GM11168 (cell line): ENCODE measurements around the gene BIK.
"Not testable (repeated sequence)": the region's sequence is repeated elsewhere in the genome, so short reads cannot be mapped to it uniquely, and the experiment has no call there.

Source experiments
- in situ Hi-C: fragments of 300-500 bp; cut with MboI; formaldehyde crosslinking; loops from one replicate; pipeline ENCODE4 v1.12.0; 2022; ENCODE audit warnings: low sequenced_read_pairs; ENCODE audit not compliant: unreplicated experiment

The BIK gene

DNA sequence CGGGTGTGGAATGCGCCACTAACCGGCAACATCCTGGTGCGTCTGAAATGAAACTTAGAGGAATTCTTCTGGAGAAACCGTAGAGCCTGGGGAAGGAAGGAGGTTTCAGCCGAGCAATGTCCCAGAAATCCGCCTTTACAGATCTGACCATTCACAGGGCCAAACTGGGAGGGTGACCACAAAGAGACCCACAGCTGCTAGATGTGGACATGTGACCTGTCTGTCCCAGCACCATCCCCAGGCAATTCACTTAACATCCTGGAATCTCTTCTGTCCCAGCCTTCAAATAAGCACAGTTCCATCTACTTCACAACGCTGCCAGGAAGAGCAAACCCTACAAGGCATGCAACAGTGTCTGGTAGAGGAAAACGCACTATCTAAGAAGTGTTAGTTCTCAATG lies 22.9 kb downstream of the BIK start:
- in situ Hi-C loops: no loop called here

DNA sequence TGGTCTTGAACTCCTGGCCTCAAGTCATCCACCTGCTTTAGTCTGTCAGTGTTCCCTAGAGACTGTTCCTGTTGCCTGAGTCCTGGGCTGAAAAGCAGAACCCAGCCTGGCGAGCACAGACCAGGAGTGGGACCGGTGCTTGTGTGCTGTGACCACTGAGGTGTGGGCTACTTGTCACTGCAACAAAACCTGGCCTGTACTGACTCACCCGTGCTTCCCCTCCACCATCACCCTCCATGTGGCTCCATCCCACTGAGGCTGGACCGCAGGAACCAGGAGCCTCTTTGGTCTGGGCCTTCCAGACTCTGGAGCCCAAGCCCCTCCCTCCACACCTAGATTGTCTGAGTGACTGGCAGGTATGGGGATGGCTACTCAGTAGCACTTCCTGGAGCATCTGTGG lies 24.0 kb downstream of the BIK start:
- in situ Hi-C loops: no loop called here

DNA sequence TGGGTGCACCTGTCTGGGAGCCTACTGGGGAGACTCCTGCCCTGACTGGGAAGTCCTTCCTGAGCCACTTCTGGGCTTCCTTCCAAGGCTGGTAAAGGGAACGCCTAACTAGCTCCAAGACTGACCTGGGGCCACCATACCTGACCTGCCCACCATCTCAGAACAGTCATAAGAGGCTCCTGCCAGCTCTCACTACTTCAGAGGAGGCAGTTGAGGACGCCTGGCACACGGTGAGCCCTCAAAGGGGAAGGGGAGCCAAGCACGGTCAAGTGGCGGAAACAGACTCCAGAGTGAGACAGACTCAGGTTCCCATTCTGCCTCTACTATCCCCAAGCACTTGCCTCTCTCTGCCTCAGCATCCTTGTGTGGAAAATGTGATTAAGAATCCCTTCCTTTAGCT lies 25.0 kb downstream of the BIK start:
- in situ Hi-C loops: no loop called here

DNA sequence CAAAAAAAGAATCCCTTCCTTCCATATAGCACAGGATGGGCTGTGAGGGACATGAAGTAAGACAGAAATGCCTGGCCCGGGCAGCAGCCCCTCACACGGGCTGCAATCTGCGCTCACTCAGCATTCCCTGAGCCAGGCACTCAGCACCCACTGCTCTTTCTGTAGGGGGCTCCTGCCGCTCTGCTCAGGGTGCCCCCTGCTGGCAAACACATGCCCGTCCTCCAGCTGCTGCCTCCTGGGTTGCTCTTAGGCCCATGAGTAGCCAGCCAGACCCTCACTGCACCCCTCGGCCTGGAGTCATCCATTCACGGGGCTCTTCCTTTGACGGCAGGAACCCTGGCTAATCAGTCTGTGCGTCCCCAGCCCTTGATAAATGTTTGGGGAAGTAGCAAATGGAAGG lies 25.7 kb downstream of the BIK start:
- in situ Hi-C loops: no loop called here

DNA sequence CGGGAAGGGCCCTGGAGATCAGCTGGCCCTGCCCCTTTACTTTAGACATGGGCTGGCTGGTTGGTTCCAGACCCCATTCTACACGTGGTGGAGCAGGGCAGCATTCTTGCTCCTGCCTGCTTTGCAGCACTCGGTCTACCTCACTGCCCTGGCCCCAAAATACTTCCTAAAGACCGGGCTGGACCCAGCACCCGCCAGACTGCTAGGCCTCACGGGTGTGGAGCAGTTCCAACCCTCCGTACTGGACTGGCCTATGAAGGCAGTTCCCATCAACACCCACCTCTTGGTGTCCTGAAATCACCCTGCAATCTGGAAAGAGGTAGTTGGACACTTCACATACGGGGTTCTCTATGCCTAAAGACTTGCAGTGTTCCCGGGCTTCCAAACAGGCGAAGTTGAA lies 26.3 kb downstream of the BIK start:
- in situ Hi-C loops: no loop called here

DNA sequence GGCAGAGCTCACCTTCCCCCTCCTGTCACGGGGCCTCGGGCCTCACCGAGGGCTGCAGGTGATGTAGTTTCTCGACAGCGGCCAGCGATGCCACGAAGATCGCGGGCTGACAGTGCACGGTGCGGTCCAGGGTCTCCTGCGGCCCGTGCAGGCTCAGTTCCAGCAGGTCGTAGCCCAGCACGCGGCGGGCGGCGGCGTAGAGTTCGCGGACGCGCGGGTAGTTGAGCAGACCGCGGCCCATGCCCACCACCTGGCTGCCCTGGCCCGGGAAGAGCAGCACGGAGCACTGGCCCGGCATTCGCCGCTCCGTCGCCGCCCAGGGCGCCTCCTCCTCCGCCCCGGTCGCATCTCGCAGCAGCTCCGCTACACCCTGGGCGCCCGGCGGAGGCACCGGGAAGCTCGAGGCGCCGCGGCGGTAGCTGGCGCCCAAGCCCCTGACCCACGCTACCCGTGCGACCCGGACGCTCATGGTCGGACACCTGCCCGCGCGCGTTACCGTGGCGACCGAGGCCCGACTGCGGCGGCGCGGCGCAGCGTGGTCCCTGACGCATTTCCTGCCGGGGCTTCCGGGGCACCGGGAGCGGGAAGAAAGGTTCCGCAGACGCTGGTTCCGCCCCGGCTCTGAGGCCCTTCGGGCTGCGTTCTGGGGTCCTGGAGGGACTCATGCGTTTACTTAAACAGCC lies 32.5 kb downstream of the BIK start, which contains the start of gene MCAT:
TSS of gene MCAT (minus strand) at position 519 of the 683 bp plus-strand sequence. CDS start at position 469, 50 bp downstream.
- in situ Hi-C loops: no loop called here

DNA sequence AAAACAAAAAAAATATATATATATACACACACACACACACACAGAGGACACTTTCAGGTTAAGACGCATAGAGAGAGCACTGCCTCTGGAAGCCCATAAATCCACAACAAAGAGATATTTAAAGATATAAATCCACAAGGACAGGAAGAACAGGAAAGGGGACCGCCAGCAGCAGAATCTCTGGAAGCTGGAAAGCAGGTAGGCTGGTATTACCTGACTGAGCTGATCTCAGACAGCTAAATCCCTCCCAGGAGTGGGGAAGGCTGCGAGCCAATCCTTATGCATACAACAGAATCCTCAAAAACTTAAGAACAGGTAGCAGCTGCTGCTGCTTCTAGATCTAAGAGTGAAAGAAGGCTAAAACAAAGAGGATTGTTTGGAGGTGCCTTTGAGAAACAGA lies 34.4 kb downstream of the BIK start:
- in situ Hi-C loops: no loop called here

DNA sequence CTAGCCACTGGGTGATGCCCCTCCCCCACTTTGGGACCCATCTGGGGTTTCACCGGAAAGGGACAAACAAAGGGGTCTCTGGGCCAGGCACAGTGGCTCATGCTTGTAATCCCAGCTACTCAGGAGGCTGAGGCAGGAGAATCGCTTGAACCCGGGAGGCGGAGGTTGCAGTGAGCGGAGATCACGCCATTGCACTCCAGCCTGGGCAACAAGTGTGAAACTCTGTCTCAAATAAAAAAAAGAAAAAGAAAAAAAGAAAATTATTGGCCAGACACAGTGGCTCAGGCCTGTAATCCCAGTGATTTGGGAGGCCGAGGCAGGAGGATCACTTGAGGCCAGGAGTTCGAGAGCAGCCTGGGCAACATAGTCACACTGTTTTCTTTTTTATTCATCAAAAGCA lies 34.8 kb downstream of the BIK start:
- in situ Hi-C loops: not testable (repeated sequence)

DNA sequence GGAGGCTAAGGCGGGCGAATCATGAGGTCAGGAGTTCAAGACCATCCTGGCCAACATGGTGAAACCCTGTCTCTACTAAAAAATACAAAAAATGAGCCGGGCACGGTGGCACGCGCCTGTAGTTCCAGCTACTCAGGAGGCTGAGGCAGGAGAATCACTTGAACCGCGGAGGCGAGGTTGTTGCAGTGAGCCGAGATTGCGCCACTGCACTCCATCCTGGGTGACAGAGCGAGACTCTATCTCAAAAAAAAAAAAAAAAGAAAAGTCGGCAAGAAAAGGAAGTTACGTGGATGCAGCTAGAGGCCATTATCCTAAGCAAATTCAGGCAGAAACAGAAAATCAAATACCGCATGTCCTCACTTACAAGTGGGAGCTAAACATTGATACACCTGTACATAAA lies 35.8 kb downstream of the BIK start:
- in situ Hi-C loops: not testable (repeated sequence)

DNA sequence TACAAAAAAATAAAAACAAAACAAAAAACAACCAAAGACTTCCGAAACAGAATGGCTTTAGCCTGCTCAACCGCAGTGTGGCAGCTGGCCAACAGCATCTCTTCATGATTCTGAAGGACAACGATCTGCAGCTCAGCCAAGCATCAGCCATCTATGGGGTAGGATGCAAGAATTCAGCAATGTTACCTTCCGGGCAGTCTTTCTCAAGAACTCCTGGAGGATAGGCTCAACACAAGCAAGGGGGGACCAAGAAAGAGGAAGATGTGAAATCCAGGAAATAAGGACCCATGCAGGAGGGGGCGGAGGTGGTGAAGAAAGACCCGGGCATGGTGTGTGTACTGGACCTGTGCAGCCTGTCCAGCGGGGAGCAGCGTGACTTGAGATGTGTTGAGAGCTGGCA lies 37.3 kb downstream of the BIK start:
- in situ Hi-C loops: no loop called here

DNA sequence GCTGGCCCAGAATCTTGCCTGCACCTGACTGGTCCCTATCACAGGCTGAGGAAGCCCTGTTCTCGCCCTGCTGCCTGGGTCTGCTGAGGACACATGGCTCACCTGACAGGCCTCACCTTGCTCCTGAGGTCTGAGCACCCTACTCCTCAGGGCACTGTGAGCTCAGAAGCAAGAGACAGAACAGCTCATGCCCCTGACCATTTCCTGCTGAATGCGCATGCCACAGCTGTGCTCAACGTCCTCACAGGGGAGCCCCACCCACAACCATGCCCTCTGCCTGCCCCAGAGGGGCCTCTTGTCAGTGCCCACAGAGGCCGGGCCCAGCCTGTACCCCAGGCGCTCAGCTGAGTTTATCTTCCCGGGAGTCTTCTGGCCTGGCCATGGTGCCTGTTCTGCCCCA lies 38.0 kb downstream of the BIK start:
- in situ Hi-C loops: no loop called here

DNA sequence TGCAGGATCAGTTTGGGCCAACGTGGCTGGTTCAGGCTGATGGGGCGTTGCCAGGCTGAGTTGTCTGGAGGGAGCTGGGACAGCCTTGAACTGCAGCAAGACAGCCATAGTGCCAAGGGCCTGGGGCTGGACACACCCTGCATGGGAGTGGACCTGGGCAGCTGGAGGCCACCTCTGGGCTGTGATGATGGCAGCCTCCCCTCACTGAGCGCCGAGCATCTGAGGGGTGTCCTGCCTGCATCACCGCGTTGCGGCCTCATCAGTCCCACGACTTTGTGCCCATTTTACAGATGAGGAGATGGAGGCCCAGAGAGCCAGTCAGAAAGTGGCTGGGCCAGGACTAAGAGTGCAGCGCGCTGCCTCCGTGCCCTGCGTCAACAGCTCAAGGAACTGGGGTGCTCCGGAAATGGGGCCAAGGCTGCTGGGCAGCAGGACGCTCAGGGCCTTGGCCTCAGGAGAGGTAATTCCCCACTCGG lies 40.2 kb downstream of the BIK start:
- in situ Hi-C loops: no loop called here

DNA sequence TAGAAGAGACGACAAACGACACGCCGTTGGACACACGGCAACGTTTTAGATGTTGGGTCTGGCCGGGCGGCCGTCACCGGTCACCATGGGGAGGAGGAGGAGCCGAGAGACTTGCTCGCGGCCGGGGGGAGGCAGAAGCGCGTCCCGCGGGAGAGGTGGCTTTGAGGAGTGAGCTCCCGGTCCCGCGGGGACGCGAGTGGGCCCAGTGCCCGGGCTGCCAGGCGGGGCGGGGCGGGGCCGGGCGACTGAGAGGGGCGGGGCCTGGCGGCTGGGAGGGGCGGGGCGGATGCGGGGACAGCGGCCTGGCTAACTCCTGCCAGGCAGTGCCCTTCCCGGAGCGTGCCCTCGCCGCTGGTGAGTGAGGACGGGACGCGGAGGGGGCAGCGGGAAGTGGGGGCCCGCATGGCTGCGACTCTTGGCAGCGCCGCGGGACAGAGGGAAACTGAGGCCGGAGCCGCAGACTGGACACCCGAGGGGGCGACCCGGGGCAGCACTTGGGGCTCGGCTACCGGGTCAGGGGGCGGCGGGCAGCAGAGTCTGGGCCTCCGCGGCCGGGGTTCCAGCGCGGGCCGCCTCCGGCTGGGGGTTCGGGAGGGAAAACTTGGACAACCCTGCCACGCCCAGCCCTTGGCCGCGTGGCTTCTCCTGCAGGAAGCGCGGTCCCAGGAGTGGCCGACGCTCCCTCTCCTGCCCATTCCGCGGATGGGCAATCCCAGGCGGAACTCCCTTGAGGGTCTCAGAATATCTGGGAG lies 40.9 kb downstream of the BIK start, which contains the start of gene TSPO:
TSS of gene TSPO (plus strand) at position 309 of the 752 bp plus-strand sequence. CDS start 7,680 bp downstream, outside the sequence.
- in situ Hi-C loops: no loop called here

DNA sequence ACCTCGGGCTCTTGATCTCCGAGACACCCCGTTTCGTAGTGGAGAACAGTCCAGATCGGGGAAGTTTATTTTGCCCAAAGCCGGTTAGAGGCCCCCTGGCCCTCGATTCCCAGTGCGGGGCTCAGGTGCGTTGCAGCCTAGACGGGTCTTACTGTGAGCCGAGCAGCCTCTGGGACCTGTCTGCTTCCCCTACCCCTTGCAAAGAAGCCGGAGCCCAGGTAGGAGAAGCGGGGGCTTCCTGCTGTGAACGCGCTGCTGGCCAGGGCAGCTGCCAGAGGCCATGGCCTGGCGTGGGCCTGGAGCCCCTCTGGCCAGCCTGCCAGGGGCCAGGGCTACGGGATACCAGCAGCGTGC lies 41.4 kb downstream of the BIK start:
- in situ Hi-C loops: no loop called here

DNA sequence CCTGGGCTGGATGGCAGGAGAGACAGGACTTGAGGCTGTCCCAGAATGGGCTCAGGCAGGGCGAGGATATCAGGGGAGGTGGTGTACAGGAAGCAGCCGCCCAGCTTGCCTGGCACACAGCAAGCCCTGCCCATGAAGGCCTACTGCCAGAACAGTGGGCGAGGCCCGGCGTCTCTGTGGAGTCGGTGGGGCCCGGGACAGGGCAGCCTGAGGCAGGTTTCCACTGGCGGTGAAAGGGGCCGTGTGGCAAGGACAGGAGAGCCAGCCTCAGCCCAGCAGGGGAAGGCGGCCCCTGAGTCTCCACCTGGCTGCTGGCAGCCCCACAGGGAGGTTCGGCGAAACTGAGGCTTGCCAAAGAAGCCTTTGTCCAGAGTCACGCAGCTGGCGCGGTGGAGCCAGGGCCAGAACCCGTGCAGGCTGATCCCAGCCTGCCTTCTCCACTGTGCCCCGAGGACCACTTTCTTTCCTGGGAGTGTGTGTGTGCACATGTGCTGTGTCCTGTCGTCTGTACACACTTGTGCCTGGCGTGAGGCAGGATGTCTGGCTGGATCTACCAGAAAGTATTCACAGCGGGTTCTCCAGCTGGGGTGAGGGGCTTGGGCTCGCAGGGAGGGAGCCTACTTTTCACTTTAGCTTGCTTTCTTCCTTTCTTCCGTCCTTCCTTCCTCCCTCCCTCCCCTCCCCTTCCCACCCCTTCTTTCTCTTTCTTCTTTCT lies 42.0 kb downstream of the BIK start:
- in situ Hi-C loops: no loop called here

DNA sequence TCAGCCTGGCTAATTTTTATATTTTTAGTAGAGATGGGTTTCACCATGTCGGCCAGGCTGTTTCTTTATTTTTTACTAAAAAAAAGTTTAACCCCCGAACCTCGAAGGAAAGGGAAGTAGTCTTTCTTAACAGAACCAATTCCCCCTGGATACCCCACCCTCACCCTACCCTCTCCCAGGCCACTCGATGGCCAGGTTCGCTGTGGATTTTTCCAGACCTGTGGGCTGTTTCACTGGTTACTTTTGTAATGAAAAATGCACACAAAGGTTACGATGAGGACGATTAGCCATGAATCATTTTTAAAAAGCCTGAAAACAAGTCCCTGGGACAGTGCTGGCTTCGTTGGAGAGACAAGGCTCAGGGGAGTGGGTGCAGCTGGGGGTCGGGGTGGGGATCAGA lies 43.3 kb downstream of the BIK start:
- in situ Hi-C loops: no loop called here

DNA sequence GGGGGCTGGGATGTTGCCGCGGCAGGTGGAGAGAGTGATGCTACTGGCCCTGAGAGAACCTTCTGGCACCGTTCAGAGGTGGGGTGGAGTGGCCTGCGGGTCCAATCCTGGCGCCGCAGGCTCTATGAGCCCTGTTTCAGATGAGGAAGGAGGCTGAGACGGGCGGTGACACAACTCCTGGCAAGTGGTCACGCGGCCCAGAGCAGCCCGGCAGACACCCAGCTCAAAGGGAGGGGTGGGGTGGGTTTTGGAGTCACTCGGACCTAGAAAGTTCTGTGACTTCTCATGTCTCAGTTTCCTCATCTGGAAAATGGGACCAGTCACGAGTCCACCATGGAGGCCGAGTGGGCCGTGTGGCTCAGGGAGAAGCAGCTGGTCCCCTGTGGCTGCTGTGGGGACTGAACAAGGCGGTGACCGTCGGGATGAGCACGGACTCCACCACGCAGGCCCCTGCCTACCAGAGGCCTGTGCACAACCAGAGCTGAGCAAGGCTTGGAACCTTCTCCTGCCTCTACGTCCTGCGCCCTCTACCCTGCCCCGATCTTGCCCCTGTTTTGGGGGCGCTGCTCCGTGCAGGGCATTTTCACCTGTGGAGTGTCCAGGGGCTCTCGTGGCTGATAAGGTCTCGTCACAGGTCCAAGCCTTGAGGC lies 44.5 kb downstream of the BIK start:
- in situ Hi-C loops: no loop called here

DNA sequence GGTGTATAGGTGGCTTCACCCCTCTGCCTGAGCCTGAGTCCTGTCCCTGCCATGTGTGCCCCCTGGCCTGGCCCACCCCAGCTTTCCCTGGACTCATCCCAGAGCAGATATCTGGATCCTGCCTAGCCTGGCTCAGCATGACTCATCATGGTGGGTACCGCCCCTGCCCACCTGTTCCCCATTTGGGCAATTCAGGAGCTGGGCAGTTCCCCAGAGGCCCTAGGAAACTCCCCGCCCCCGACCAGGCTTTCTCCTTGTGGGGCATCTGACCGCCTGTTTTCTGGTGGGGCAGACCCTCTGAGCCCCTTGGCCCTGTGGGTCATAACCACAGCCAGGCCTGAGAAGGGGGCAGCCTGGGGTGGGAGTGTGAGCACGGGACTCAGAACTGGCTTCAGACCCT lies 45.2 kb downstream of the BIK start:
- in situ Hi-C loops: no loop called here

DNA sequence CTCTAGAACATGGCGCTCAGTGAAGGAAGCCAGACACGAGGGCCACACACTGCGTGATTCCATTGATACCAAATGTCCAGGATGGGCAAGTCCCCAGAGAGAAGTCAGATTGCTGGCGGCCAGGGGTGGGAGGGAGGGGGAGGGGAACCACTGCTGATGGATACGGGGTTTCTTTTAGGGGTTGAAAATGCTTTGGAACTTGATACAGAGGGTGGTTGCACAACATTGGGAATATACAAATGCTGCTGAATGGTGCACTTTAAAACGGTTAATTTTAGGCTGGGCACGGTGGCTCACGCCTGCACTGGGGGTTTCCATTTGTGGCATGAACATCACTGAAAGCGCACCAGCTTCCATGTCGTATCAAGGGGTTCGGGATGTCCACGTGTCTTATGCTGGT lies 45.9 kb downstream of the BIK start:
- in situ Hi-C loops: no loop called here

DNA sequence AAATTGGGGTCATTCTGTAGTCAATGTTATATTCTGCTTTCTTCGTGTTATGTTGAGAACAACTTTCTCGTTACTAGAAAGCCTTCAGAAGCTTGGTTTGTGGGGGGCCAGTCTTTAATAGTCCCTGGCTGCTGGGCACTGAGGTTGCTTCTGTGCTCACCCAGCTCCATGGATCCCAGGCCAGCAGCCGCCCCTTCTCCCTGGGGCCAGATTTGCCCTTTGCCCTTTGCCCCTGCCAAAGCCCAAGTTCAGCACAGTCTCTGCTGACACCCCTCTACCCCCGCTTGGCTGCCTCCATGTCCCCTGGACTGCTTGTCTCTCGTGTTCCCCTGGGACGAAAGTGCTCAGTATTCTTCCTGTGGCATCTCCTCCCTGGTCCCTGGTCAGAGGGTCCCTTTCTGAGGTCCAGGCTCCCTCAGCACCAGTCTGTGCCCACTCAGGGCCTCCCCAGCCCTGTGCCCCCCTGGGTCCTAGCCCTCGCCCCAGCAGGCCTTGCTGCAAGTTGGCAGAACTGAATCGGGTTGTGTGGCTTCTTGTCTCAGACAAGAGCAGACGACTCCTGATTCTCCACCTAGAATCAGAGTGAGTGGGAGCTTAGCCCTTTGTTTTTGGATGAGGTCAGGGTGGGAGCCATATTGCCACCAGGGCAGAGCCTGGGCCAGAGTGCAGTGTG lies 47.5 kb downstream of the BIK start:
- in situ Hi-C loops: no loop called here
